Measurements from ENCODE around the gene ZSCAN21.

DNA sequence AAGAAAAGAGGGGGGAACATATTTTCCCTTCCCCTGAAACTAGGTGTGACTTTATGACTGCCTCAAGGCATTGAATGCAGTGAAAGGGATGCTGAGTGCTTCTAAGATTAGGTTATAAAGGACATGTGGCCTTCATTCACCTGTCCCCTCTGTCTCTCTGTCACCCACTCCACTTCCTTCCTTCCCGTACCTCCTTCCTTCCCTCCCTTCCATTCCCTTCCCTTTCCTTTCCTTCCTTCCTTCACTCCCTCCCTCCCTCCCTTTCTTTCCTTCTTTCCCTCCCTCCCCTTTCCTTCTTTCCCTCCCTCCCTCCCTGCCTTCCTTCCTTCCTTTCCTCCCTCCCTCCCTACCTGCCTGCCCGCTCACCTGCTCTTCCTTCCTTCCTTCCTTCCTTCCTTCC is 38.7 kb upstream of the ZSCAN21 start:
- TF ChIP-seq POLR2A (IDR thresholded peaks at IDR 0.05): no peak
- no peak for TF ChIP-seq CTCF (IDR thresholded peaks at IDR 0.05)
- TF ChIP-seq POLR2AphosphoS5 (IDR thresholded peaks at IDR 0.05): no peak
